ENCODE results near the gene LBR. TPM values are rescaled to one million over a fixed set of nuclear protein-coding genes. Genes with fewer than 3 reads are reported as not detected.

LBR gene
- total RNA-seq, 3 donors from 2014 or later: 20.3 to 36.1 (median 29.6) TPM

DNA sequence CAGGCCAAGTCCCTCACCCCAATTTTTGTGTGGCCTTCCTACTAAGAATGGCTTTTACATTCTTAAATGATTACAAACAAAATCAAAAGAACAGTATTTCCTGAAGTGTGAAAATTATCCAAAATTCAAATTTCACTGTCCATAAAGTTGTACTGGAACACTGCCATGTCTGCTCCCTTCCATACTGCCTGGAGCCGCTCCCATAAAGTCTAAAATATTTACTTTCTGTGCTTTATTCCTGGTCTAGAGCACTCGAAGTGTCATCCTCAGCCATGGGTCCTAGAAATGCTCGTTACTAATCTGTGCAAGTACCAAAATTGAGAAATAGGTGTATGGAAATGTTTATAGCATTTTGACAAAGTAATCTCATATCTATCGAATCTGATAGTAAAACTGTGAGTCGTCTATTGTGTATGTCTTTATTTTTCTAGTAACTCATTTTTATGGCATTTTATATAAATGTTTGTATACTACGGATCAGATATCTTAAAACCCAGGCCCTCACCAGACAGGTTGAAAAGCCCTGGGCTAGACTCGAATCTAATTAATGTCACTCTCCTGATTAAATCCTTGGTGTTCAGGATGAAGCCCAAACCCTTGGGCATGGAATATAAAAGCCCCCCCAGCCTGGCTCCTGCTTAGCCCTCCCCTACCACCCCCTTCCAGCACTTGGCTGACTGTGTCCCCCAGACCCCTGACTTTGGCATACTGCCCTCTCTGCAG is 4.9 kb downstream of the LBR start:
- H3K27ac ChIP-seq: no peak overlapping the region
- no peaks in the 10 kb centered on the region for H3K9me3 ChIP-seq
- peaks cover 4 to 5% of the 10 kb centered on the region in 2 donors for H3K4me1 ChIP-seq
- DNase-seq (ENCODE audit: low spot score in 2 of 2): no peak
- TF ChIP-seq, protein P1, sequence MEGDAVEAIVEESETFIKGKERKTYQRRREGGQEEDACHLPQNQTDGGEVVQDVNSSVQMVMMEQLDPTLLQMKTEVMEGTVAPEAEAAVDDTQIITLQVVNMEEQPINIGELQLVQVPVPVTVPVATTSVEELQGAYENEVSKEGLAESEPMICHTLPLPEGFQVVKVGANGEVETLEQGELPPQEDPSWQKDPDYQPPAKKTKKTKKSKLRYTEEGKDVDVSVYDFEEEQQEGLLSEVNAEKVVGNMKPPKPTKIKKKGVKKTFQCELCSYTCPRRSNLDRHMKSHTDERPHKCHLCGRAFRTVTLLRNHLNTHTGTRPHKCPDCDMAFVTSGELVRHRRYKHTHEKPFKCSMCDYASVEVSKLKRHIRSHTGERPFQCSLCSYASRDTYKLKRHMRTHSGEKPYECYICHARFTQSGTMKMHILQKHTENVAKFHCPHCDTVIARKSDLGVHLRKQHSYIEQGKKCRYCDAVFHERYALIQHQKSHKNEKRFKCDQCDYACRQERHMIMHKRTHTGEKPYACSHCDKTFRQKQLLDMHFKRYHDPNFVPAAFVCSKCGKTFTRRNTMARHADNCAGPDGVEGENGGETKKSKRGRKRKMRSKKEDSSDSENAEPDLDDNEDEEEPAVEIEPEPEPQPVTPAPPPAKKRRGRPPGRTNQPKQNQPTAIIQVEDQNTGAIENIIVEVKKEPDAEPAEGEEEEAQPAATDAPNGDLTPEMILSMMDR (IDR thresholded peaks at IDR 0.05): no peak
- TF ChIP-seq POLR2A (IDR thresholded peaks at IDR 0.05) (no peak), POLR2AphosphoS5 (IDR thresholded peaks at IDR 0.05) (no peak)
- H3K27me3 ChIP-seq: no peaks in the 10 kb centered on the region
- H3K36me3 ChIP-seq: no peaks in the 10 kb centered on the region
- intact Hi-C loops (cut with DNase I; ENCODE audit: low total_unique reads): no loop called here
- H3K4me3 ChIP-seq: no peak overlapping the region

DNA sequence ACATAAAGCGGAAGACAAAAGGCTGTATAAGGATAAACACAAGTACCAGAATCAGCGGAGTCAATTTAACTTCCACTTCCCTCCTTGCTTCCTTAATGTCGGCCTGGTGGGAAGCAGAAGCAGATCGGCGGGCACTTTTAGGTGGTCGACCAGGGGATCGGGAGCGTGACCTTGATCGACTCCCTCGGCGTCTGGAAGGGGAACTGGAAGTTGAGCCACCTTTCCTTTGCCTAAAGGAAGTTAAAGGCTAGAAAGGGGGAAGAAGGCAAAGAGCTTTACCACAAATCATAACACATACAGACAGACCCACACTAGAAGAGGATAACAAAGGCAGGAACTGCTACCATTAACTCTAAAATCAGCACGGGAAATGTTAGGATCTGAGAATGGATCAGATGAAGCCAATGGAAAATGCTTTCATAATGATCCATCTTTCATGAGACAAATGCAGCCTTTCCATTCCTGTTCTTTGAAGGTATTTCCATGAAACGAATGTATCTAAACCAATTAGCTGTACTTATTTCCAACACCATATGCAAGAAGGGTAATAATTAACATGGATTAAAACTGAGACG is 5.7 kb downstream of the LBR start:
- intact Hi-C loops (cut with DNase I; ENCODE audit: low total_unique reads): no loop called here
- Histone ChIP-seq H3K9me3 (no peaks in the 10 kb centered on the region), H3K4me1 (peaks cover 4 to 5% of the 10 kb centered on the region in 2 donors), H3K27ac (no peak overlapping the region), H3K36me3 (no peaks in the 10 kb centered on the region), H3K4me3 (no peak overlapping the region), H3K27me3 (no peaks in the 10 kb centered on the region)
- DNase-seq (ENCODE audit: low spot score in 2 of 2): no peak
- TF ChIP-seq, protein P1 (IDR thresholded peaks at IDR 0.05): no peak
- TF ChIP-seq POLR2AphosphoS5 (IDR thresholded peaks at IDR 0.05) (no peak), POLR2A (IDR thresholded peaks at IDR 0.05) (no peak)

DNA sequence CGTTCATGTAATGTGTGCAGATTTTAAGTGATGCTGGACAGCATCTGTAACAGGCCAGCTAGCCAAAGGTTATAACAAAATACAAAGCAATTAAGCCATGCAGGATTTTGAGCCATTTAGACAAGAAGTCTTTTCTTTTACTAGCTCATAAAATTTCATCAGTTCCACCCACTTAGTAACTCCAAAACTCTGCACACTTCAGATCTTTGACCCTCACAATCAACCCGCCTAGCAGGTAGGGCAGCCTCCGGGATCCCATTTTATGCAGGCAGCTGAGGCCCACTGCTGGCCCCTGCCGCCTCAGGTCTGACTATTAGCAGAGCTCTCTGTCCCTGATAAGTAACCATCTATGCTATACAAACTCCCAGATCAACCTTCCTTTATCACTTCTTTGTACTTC is 9.2 kb downstream of the LBR start:
- Histone ChIP-seq H3K4me1 (no peaks in the 10 kb centered on the region), H3K36me3 (no peaks in the 10 kb centered on the region), H3K4me3 (no peak overlapping the region), H3K27me3 (no peaks in the 10 kb centered on the region), H3K27ac (no peak overlapping the region), H3K9me3 (no peaks in the 10 kb centered on the region)
- TF ChIP-seq POLR2AphosphoS5 (IDR thresholded peaks at IDR 0.05): no peak
- no peak for TF ChIP-seq POLR2A (IDR thresholded peaks at IDR 0.05)
- TF ChIP-seq, protein P1 (IDR thresholded peaks at IDR 0.05): no peak
- intact Hi-C loops (cut with DNase I; ENCODE audit: low total_unique reads): no loop called here
- DNase-seq (ENCODE audit: low spot score in 2 of 2): no peak

DNA sequence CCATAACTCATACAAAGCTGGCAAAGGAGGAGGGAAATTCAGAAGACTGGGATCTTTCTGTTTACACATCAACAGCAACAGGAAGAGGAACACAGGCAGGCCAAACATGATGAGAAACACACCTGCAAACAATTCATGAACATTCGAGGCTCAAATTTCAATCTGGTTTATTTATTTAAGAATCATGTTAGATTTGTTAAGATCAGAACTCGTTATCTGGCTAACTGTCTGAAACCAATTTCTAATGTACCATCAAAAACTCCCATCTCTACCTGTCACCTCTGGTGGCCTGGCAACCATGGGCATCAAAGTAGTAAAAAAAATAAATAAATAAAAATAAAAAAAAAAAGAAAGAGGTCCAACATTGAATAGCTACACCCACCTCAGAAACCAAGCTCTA is 9.8 kb downstream of the LBR start:
- H3K27me3 ChIP-seq: no peaks in the 10 kb centered on the region
- intact Hi-C loops (cut with DNase I; ENCODE audit: low total_unique reads): no loop called here
- no peak for TF ChIP-seq POLR2AphosphoS5 (IDR thresholded peaks at IDR 0.05)
- TF ChIP-seq, protein P1 (IDR thresholded peaks at IDR 0.05): no peak
- no peak for TF ChIP-seq POLR2A (IDR thresholded peaks at IDR 0.05)
- H3K4me1 ChIP-seq: no peaks in the 10 kb centered on the region
- H3K36me3 ChIP-seq: no peaks in the 10 kb centered on the region
- H3K27ac ChIP-seq: no peak overlapping the region
- no peak for DNase-seq (ENCODE audit: low spot score in 2 of 2)
- H3K9me3 ChIP-seq: no peaks in the 10 kb centered on the region
- no peak overlapping the region for H3K4me3 ChIP-seq

DNA sequence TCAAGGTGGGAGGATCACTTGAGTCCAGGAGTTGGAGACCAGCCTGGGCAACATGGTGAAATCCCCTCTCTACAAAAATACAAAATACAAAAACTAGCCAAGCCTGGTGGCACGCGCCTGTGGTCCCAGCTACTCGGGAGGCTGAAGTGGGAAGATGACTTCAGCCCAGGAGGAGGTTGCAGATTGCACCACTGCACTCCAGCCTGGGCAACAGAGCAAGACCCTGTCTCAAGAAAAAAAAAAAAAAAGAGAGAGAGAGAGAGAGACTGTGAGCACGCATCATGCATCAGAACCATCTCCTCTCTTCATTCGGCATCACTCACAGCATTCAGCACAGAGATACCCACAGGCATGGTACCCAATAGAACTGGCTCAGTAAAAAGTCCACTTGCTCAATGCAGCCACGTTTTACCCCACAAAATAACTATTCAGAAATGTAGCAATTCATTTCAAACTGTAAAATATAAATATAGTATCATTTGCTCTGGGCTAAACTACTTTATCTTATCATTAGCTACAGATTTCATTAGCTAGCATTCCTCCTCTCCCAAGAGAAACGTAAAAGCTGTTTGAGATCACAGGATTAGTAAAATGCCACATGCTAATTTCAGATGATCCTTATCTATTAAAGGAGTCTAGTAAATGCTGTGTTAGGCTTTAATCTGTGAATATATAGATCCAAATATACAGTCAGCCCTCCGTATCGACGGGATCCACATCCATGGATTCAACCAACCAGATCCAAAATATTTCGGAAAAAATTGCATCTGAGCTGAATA is 11.7 kb downstream of the LBR start:
- Histone ChIP-seq H3K27me3 (no peaks in the 10 kb centered on the region), H3K4me3 (no peak overlapping the region), H3K4me1 (no peaks in the 10 kb centered on the region), H3K36me3 (no peaks in the 10 kb centered on the region), H3K9me3 (no peaks in the 10 kb centered on the region), H3K27ac (no peak overlapping the region)
- TF ChIP-seq POLR2A (IDR thresholded peaks at IDR 0.05): no peak
- no peak for TF ChIP-seq POLR2AphosphoS5 (IDR thresholded peaks at IDR 0.05)
- TF ChIP-seq, protein P1 (IDR thresholded peaks at IDR 0.05): no peak
- DNase-seq (ENCODE audit: low spot score in 2 of 2): no peak
- intact Hi-C loops (cut with DNase I; ENCODE audit: low total_unique reads): no loop called here
